ENCODE measurements around the gene CCR6. TPM values are rescaled to one million over a fixed set of nuclear protein-coding genes. Genes with fewer than 3 reads are reported as not detected.

CCR6 gene
- total and polyA plus RNA-seq, 4 donors, result 0.16 to 0.39 (median 0.32) TPM

DNA sequence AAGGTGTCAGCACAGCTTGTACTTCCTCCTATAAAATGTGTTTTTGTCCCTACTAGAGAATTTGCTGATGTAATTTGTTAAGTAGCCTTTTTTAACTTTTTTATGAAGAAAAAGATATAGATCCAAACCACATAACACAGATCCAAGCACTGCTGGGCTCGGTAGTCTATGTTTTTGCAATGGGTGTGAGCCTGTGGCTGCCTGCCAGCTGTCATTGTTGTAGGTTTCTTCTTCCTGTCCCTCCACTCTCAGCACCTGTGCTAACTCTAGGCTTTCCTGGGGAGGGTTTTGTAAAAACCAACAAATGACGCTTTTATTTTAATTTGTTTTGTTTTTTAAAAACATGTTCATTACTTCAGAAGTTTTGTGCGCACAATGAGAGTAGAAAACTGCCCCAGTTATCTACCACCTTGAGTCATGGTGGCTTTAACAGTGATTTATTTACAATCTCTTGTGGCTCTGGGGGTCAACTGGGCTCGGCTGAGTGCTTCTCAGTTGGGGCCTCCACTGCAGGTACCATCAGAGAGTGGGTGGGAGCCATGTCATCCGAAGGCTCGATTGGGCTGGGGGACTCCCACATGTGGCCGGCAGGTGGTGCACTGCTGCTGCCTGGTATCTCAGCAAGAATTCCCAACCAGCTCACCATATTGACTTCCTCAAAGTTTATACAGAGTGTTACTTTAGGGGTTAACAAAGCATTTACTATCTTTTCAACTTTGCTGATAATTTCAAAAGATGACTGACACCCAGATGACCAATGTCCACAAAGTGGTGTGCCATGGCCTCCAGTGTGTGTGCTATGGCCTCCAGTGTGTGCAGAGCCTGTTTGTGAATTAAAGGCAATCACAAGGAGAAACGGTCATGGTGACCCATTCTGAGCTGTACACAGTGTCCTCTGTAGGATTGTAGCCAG lies 3.0 kb upstream of the CCR6 start:
- H3K27me3 ChIP-seq (ENCODE audit: control insufficient read depth in 3 of 3, insufficient read depth in 3 of 3, low read length in 2 of 3), result no peaks in the 10 kb centered on the region
- TF ChIP-seq, protein P1, sequence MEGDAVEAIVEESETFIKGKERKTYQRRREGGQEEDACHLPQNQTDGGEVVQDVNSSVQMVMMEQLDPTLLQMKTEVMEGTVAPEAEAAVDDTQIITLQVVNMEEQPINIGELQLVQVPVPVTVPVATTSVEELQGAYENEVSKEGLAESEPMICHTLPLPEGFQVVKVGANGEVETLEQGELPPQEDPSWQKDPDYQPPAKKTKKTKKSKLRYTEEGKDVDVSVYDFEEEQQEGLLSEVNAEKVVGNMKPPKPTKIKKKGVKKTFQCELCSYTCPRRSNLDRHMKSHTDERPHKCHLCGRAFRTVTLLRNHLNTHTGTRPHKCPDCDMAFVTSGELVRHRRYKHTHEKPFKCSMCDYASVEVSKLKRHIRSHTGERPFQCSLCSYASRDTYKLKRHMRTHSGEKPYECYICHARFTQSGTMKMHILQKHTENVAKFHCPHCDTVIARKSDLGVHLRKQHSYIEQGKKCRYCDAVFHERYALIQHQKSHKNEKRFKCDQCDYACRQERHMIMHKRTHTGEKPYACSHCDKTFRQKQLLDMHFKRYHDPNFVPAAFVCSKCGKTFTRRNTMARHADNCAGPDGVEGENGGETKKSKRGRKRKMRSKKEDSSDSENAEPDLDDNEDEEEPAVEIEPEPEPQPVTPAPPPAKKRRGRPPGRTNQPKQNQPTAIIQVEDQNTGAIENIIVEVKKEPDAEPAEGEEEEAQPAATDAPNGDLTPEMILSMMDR (IDR thresholded peaks at IDR 0.05; ENCODE audit: control extremely low read depth, extremely low read depth), result no peak
- peaks cover 0 to 2% (median 0%) of the 10 kb centered on the region in 4 donors for H3K9me3 ChIP-seq (ENCODE audit: control insufficient read depth in 4 of 4, insufficient read depth in 3 of 4, low read length in 3 of 4)
- DNase-seq, result no peak
- no peak overlapping the region for H3K27ac ChIP-seq (ENCODE audit: low read depth in 1 of 2, low read length in 1 of 2)
- no peak for ATAC-seq (ENCODE audit: insufficient read depth, low FRiP score)
- WGBS, 2 donors, result 71 to 80% methylated on average over 8 of the region's 8 CpGs
- no peak overlapping the region for H3K4me3 ChIP-seq
- no peaks in the 10 kb centered on the region for H3K4me1 ChIP-seq (ENCODE audit: control insufficient read depth in 5 of 5, insufficient read depth in 5 of 5, low read length in 5 of 5)
- H3K9ac ChIP-seq (ENCODE audit: insufficient read depth in 1 of 2, low read length in 2 of 2), result no peak overlapping the region
- H3K36me3 ChIP-seq (ENCODE audit: control insufficient read depth in 4 of 4, insufficient read depth in 4 of 4, low read length in 4 of 4), result no peaks in the 10 kb centered on the region

DNA sequence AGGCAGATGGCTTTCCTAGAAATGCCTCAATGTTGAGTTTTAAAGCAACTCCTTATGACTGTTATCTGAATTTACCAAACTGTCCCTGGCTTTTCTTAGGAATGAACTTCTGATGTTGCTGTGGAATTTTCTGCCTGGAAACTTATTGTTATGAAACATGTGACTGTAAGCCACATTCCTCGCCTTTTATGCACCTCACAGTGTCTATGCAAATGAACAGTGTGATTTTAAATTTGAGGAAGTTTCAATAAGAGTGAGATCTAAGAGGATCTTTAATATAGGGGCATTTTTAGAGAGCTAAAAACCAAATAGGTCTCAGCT lies 2.4 kb upstream of the CCR6 start:
- 39 to 78% methylated on average over 1 of the region's 1 CpG for WGBS, 2 donors
- H3K27me3 ChIP-seq (ENCODE audit: control insufficient read depth in 3 of 3, insufficient read depth in 3 of 3, low read length in 2 of 3), result no peaks in the 10 kb centered on the region
- no peak overlapping the region for H3K4me3 ChIP-seq
- no peak overlapping the region for H3K9ac ChIP-seq (ENCODE audit: insufficient read depth in 1 of 2, low read length in 2 of 2)
- DNase-seq (no peak), ATAC-seq (ENCODE audit: insufficient read depth, low FRiP score) (no peak)
- no peaks in the 10 kb centered on the region for H3K4me1 ChIP-seq (ENCODE audit: control insufficient read depth in 5 of 5, insufficient read depth in 5 of 5, low read length in 5 of 5)
- no peaks in the 10 kb centered on the region for H3K36me3 ChIP-seq (ENCODE audit: control insufficient read depth in 4 of 4, insufficient read depth in 4 of 4, low read length in 4 of 4)
- H3K27ac ChIP-seq (ENCODE audit: low read depth in 1 of 2, low read length in 1 of 2), result no peak overlapping the region
- peaks cover 0 to 2% (median 0%) of the 10 kb centered on the region in 4 donors for H3K9me3 ChIP-seq (ENCODE audit: control insufficient read depth in 4 of 4, insufficient read depth in 3 of 4, low read length in 3 of 4)
- TF ChIP-seq, protein P1 (IDR thresholded peaks at IDR 0.05; ENCODE audit: control extremely low read depth, extremely low read depth), result no peak

DNA sequence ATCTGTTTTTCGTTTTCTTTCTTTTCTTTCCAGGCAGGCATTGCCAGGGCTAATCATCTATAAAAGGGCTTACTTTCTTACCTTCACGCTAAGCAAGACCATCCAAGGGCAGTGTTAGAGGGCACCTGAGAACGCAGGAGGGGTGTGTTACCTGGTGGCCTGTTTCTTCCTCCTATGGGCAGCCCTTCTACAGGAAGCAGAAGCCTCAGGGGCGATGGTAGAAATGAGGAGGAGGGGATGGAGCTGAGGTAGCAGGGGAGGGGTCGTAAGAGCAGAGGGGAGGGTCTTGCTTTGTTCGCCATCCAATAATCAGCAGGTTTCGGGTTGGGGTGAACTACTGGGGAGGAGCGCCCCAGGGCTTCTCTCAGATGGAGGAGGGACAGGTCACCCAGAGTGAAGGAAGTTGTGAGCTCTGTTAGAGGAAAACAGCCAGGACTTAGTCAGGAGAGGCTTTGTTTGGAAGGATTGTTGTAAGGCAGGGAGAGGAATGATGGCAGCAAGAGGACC lies 1.5 kb upstream of the CCR6 start:
- Histone ChIP-seq H3K27ac (ENCODE audit: low read depth in 1 of 2, low read length in 1 of 2) (no peak overlapping the region), H3K4me3 (no peak overlapping the region), H3K9ac (ENCODE audit: insufficient read depth in 1 of 2, low read length in 2 of 2) (no peak overlapping the region), H3K36me3 (ENCODE audit: control insufficient read depth in 4 of 4, insufficient read depth in 4 of 4, low read length in 4 of 4) (no peaks in the 10 kb centered on the region), H3K9me3 (ENCODE audit: control insufficient read depth in 4 of 4, insufficient read depth in 3 of 4, low read length in 3 of 4) (peaks cover 0 to 2% (median 0%) of the 10 kb centered on the region in 4 donors), H3K27me3 (ENCODE audit: control insufficient read depth in 3 of 3, insufficient read depth in 3 of 3, low read length in 2 of 3) (no peaks in the 10 kb centered on the region), H3K4me1 (ENCODE audit: control insufficient read depth in 5 of 5, insufficient read depth in 5 of 5, low read length in 5 of 5) (no peaks in the 10 kb centered on the region)
- TF ChIP-seq, protein P1 (IDR thresholded peaks at IDR 0.05; ENCODE audit: control extremely low read depth, extremely low read depth), result no peak
- 88 to 90% methylated on average over 8 of the region's 8 CpGs for WGBS, 2 donors
- ATAC-seq (ENCODE audit: insufficient read depth, low FRiP score), result no peak
- DNase-seq, result no peak

All from lung (tissue), 12 donors.